HepG2 (cell line): ENCODE data around the gene TMEM45A.
A peak's percentile ranks its signal among the peaks of the same experiment; 100 is the strongest.

Experiments
- AHR ChIP-seq: IDR thresholded peaks from 2 replicates; pipeline ENCODE4 v1.6.1; 2018; ENCODE audit warnings: missing genetic modification reagents, missing compliant biosample characterization
- ATF6 ChIP-seq: sonication (generic); formaldehyde crosslinking; conservative IDR thresholded peaks from 2 replicates; pipeline ENCODE4 v1.4.0; 2020; ENCODE audit warnings: missing genetic modification reagents
- CTCF ChIP-seq: sonication (generic); formaldehyde crosslinking; IDR thresholded peaks from 2 replicates; pipeline ENCODE4 v1.5.0; 2020; ENCODE audit warnings: mild to moderate bottlenecking, missing genetic modification reagents, moderate library complexity
- E2F1 ChIP-seq: sonication (generic); formaldehyde crosslinking; IDR thresholded peaks from 2 replicates; pipeline ENCODE4 v1.5.0; 2020; ENCODE audit warnings: missing genetic modification reagents
- EP300 ChIP-seq, 3 experiments: sonication (generic) in 1 of 3; formaldehyde crosslinking in 1 of 3; IDR thresholded peaks; 2 replicates each; pipeline versions ENCODE4 v1.5.1 to v1.6.1; 2011 to 2020; ENCODE audit warnings: low read depth in 2 of 3, low read length in 2 of 3, borderline replicate concordance in 1 of 3, improper control_type of control experiment in 1 of 3, mild to moderate bottlenecking in 1 of 3, missing genetic modification reagents in 1 of 3, moderate library complexity in 1 of 3
- FOXO4 ChIP-seq: sonication (generic); formaldehyde crosslinking; conservative IDR thresholded peaks from 2 replicates; pipeline ENCODE4 v1.8.1; 2023; ENCODE audit warnings: missing genetic modification reagents
- NCOA2 ChIP-seq: sonication (generic); formaldehyde crosslinking; IDR thresholded peaks from 2 replicates; pipeline ENCODE4 v1.8.0; 2022; ENCODE audit warnings: inconsistent platforms
- POLR2AphosphoS2 ChIP-seq: IDR thresholded peaks from 2 replicates; pipeline ENCODE4 v1.6.1; 2011; ENCODE audit warnings: low read depth, low read length, improper control_type of control experiment
- RXRA ChIP-seq: sonication (generic); formaldehyde crosslinking; IDR thresholded peaks from 2 replicates; pipeline ENCODE4 v1.5.1; 2020; ENCODE audit warnings: missing genetic modification reagents
- SRSF9 ChIP-seq: fragments of 200-400 bp; formaldehyde crosslinking; IDR thresholded peaks from 2 replicates; pipeline ENCODE4 v1.6.1; 2018; ENCODE audit warnings: borderline replicate concordance, mild to moderate bottlenecking, low read depth, low read length; ENCODE audit not compliant: insufficient read depth, poor library complexity, severe bottlenecking
- ZNF136 ChIP-seq: sonication (generic); formaldehyde crosslinking; IDR thresholded peaks from 2 replicates; pipeline ENCODE4 v1.8.1; 2022; ENCODE audit warnings: low read depth, mild to moderate bottlenecking, moderate library complexity, missing genetic modification reagents
- ZNF263 ChIP-seq: sonication (generic); formaldehyde crosslinking; IDR thresholded peaks from 2 replicates; pipeline ENCODE4 v1.4.0; 2020; ENCODE audit warnings: missing genetic modification reagents
- ZNF557 ChIP-seq: sonication (generic); formaldehyde crosslinking; IDR thresholded peaks from 2 replicates; pipeline ENCODE4 v1.4.0; 2020; ENCODE audit warnings: missing genetic modification reagents

GRCh38 chr3:100463002-100463401, 29.4 kb upstream of the TMEM45A start:
- TF ChIP-seq CTCF (CRISPR knock-in tag) (peak; percentile 89), AHR (no peak), ZNF557 (CRISPR knock-in tag) (no peak), ZNF136 (CRISPR knock-in tag) (no peak), EP300 (IDR thresholded peaks at IDR 0.05; ENCODE audit: low read depth in 2 of 2, low read length in 2 of 2) (no peak), EP300 (CRISPR knock-in tag; IDR thresholded peaks at IDR 0.05; ENCODE audit: borderline replicate concordance) (no peak), RXRA (CRISPR knock-in tag) (no peak), SRSF9 (no peak), NCOA2 (CRISPR knock-in tag) (no peak), FOXO4 (CRISPR knock-in tag) (no peak), POLR2AphosphoS2 (no peak), ATF6 (CRISPR knock-in tag) (no peak), ZNF263 (CRISPR knock-in tag) (no peak), E2F1 (CRISPR knock-in tag) (no peak)
